ENCODE results near the gene MYO5B. TPM values are rescaled to one million over a fixed set of nuclear protein-coding genes. Genes with fewer than 3 reads are reported as not detected.

The MYO5B gene
- total RNA-seq, 1 donor from 2014 or later: 9.8 TPM

GRCh38 chr18:50155406-50155805 lies 39.5 kb downstream of the MYO5B start:
- DNase-seq (ENCODE audit: low spot score in 2 of 2) (no peak), FAIRE-seq (no peak)

DNA sequence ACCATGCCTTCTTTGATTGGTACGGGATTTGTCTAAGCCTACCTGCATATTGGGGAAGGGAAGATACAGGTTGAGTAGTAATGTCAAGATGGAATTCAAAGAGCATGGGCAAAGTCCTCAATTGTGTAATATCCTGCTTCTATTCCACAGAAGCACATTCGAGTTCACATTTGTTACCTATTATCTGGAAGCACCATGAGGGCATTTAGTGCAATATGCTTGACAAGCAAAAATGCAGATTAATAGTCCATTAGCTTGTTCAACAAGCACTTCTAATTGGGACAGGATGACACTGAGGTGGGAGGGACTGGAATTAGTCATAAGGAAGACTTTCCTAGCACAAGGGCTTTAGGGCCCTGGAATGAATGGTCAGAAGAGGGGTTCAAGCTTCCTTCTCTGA lies 40.5 kb downstream of the MYO5B start:
- DNase-seq (ENCODE audit: low spot score in 2 of 2) (no peak), FAIRE-seq (no peak)

DNA sequence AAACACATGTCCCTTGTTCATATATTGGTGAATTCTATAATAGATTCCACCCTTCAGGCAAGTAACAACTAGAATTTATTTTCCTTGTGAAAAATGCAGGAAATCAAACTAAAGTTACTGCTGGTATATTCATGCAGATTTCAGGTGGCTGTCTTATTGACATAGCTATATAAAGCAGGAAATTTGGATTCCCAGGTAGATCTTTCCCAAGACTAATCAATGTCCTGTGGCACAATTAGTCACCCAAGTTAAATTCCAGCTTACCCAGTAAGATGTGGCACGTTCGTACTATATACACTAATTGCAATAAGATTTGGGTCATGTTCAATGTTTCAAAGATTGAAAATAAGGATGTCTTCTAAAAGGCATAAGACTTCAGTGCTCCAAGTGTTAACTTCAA lies 42.0 kb downstream of the MYO5B start:
- DNase-seq (ENCODE audit: low spot score in 2 of 2) (no peak), FAIRE-seq (no peak)

GRCh38 chr18:50151926-50152325 lies 43.0 kb downstream of the MYO5B start:
- DNase-seq (ENCODE audit: low spot score in 2 of 2) (no peak), FAIRE-seq (no peak)

GRCh38 chr18:50144540-50144939 lies 50.4 kb downstream of the MYO5B start:
- DNase-seq (ENCODE audit: low spot score in 2 of 2) (no peak), FAIRE-seq (no peak)

- FAIRE-seq: no peak
Observed at GRCh38 chr18:50143886-50144285, 51.1 kb downstream of the MYO5B start.

DNA sequence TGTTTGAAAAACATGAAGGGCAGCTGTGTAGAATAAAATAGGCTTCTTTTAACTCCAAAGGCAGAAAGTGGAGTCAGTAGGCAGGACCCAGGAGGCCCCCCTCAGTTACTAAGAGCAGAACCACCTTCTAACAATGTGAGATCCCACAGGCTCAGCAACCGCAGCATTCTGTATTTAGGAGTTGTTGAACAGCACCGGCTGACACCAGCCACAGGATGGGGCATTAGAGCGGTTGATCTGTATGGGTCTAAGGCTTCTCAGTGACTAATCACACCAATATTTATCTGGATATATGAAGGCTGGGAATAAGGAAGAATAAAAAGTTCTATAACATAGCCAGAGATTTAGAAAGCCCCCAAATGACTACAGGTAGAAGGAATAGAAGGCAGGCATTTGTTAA lies 51.7 kb downstream of the MYO5B start:
- no peak for DNase-seq (ENCODE audit: low spot score in 2 of 2)
- FAIRE-seq: no peak

More at GRCh38 chr18:50143886-50144285, 51.1 kb downstream of the MYO5B start:
- no peak for DNase-seq (ENCODE audit: low spot score in 2 of 2)

GRCh38 chr18:50142441-50143120 lies 52.4 kb downstream of the MYO5B start:
- DNase-seq (ENCODE audit: low spot score in 2 of 2): no peak
- FAIRE-seq: no peak

DNA sequence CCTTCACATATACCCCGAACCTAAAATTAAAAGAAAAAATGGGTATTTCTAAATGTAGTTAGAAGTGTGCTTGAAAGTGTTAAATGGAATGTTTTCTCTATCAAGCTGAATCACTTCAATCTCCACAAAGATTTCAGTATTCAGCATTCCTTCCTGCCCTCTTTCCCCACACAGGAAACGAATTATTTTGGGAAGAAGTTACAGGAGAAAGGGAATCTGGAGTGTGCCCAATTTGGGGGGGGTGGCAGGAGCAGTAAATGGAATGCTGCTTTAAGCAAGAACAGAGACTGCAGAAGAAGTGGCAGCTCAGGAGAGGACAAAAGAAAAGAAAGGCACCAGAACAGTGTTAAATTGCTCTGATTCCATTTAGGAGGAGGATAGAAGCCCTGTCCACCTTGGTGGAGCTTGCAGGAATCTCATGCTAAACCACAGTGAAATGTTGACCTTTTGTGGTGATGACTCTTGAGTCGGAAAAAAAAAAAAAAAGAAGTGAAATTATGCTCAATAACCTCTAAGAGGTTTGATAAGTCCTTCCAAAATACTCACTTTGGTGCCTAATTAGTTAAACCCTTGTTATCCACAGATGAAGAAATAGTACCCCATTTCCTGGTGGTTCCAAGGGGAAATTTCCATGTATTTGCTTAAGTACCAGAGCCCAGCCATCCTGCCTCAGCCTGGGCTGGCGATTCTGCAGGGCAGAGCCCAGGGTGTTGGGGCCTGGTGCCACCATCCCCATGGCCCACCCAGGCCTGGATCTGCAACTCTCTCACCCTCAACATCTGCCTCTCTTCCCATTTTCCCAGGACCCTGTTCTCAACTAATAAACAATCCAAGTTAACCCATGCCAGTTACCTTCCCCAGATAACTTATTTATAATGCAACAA lies 56.5 kb downstream of the MYO5B start:
- FAIRE-seq (no peak), DNase-seq (ENCODE audit: low spot score in 2 of 2) (no peak)

GRCh38 chr18:50135903-50136302 lies 59.0 kb downstream of the MYO5B start:
- DNase-seq (ENCODE audit: low spot score in 2 of 2) (no peak), FAIRE-seq (no peak)

DNA sequence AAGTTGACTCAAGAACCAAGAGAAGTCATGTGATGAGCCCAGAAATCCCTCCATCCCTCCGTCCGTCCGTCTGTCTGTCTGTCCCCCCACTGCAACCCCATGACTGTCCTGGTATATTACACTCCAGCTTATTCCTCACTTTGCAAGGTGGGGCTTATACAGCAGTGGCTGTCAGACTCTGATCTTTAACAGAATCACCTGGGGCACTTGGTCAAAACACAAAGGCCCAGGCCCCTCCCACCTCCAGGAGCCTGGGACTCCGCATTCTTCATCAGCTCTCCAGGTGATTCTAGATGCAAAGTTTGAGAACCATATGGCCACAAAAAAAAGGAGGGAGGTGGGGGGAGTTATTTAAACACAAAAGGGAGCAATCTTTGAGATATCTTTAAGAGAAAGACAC lies 61.4 kb downstream of the MYO5B start:
- no peak for DNase-seq (ENCODE audit: low spot score in 2 of 2)
- no peak for FAIRE-seq

DNA sequence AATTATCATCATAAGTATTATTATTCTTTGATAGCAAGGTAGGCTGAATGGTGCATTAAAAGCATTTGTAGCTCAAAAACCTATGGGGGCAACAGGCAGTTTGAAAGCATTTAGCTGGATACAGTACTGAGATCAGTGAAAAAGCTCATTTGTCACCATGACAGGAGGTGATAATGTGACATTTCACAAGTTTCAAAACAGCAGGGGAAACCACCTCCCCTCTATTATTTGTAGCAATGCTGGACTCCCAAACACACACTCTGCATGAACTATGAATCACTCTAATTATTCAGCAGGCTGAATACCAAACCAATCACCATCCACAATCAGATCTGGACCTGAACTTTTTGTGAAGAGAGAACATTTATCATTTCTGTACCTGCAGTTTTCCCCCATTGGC lies 63.4 kb downstream of the MYO5B start:
- FAIRE-seq (no peak), DNase-seq (ENCODE audit: low spot score in 2 of 2) (no peak)

- DNase-seq (ENCODE audit: low spot score in 2 of 2): no peak
- no peak for FAIRE-seq
Observed at GRCh38 chr18:50128506-50129271, 66.3 kb downstream of the MYO5B start.

- no peak for FAIRE-seq
Observed at GRCh38 chr18:50127516-50128210, 67.3 kb downstream of the MYO5B start.

GRCh38 chr18:50126471-50126870 lies 68.5 kb downstream of the MYO5B start:
- no peak for FAIRE-seq
- no peak for DNase-seq (ENCODE audit: low spot score in 2 of 2)

More at GRCh38 chr18:50127516-50128210, 67.3 kb downstream of the MYO5B start:
- DNase-seq (ENCODE audit: low spot score in 2 of 2): no peak

DNA sequence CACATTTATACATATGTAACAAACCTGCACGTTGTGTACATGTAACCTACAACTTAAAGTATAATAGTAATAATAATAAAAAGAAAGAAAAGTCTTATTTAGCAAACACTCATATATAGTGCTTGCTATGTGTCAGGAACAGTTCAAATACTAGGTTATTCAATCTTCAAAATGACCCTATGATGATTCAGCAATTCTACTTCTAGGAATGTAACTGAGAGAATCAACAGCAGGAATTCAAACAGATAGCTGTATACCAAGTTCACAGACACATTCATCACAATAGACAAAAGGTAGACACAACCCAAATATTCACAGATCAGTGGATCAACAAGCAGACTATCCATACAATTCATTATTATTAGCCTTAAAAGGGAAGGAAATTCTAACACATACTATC lies 69.5 kb downstream of the MYO5B start:
- DNase-seq (ENCODE audit: low spot score in 2 of 2) (no peak), FAIRE-seq (no peak)

DNA sequence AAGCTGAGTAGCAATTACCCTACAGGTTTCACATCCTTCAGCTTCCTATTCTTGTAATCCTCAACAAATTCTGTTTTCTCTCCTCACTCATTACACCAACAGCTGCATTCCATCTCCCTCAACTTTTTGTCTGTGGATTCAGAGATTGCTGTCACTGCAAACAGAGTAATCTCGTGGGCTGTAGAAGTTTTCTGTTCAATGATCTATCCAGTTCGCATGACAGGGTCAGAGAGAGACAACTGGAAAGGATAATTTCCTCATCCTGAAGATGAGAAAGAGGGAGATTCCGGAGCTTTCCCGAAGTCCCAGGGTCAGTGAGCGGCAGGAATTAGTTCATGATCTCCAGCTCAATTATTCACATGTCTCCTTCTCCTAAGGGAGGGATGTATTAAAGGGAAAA lies 75.7 kb downstream of the MYO5B start:
- no peak for FAIRE-seq

GRCh38 chr18:50117863-50118262 lies 77.1 kb downstream of the MYO5B start:
- no peak for DNase-seq (ENCODE audit: low spot score in 2 of 2)
- FAIRE-seq: no peak

More for the DNA sequence above, 75.7 kb downstream of the MYO5B start:
- no peak for DNase-seq (ENCODE audit: low spot score in 2 of 2)

- no peak for FAIRE-seq
- no peak for DNase-seq (ENCODE audit: low spot score in 2 of 2)
Observed at GRCh38 chr18:50115095-50115494, 79.9 kb downstream of the MYO5B start.

- DNase-seq (ENCODE audit: low spot score in 2 of 2): no peak
- no peak for FAIRE-seq
Observed at GRCh38 chr18:50114448-50114847, 80.5 kb downstream of the MYO5B start.

All from frontal cortex (tissue), 4 donors.